Uterus (tissue), 4 donors: ENCODE results near the gene KERA. TPM values are rescaled to one million over a fixed set of nuclear protein-coding genes. Genes with fewer than 3 reads are reported as not detected.

Experiments
- DNase-seq, 2 donors: peaks; one replicate each; pipeline ENCODE4 v3.0.0-alpha.2; 2019 to 2020
- H3K27ac ChIP-seq, 2 donors: fragments of 200-600 bp; sonication (generic); 1 replicate in 1 of 2; 2 replicates in 1 of 2; pipeline ENCODE4 v1.5.1; 2016 to 2018
- H3K27me3 ChIP-seq, 2 donors: fragments of 200-600 bp; sonication (generic); one replicate each; pipeline ENCODE4 v1.5.1; 2018 to 2019; ENCODE audit warnings: control low read depth in 1 of 2
- H3K36me3 ChIP-seq, 2 donors: fragments of 200-600 bp; sonication (generic); one replicate each; pipeline ENCODE4 v1.5.1; 2019; ENCODE audit warnings: control low read depth in 1 of 2
- H3K4me1 ChIP-seq, 2 donors: fragments of 200-600 bp; sonication (generic); one replicate each; pipeline ENCODE4 v1.5.1; 2018 to 2019; ENCODE audit warnings: control low read depth in 1 of 2
- H3K4me3 ChIP-seq, 2 donors: fragments of 200-600 bp; sonication (generic); 1 replicate in 1 of 2; 2 replicates in 1 of 2; pipeline ENCODE4 v1.5.1; 2018 to 2019; ENCODE audit warnings: mild to moderate bottlenecking in 1 of 2
- H3K9me3 ChIP-seq, 2 donors: fragments of 200-600 bp; sonication (generic); one replicate each; pipeline ENCODE4 v1.5.1; 2019; ENCODE audit warnings: control low read depth in 1 of 2
- CTCF ChIP-seq, 4 experiments: fragments of 200-600 bp in 2 of 4; fragments of 450-650 bp in 2 of 4; sonication (generic) in 2 of 4; IDR thresholded peaks; one replicate each; pipeline ENCODE4 v1.5.1; 2016 to 2019; ENCODE audit warnings: antibody characterized with exemption in 4 of 4, mild to moderate bottlenecking in 2 of 4, moderate library complexity in 1 of 4
- POLR2A ChIP-seq, 2 donors: fragments of 450-650 bp; IDR thresholded peaks; one replicate each; pipeline ENCODE4 v1.6.1; 2016; ENCODE audit warnings: antibody characterized with exemption in 2 of 2, mild to moderate bottlenecking in 1 of 2, moderate library complexity in 1 of 2
- intact Hi-C: fragments of 100-400 bp; cut with DNase I; formaldehyde crosslinking; loops from one replicate; pipeline ENCODE4 v1.15.1; 2023; ENCODE audit warnings: low total_unique reads
- total RNA-seq, 4 donors: library from RNA; depleted of rRNA in 3 of 4; stranded (reverse); fragments of >200 nt in 3 of 4; gene quantifications; one replicate each; pipeline versions ENCODE4 v1.1.0 to v1.2.4, GENCODE V29; 2014 to 2023
- donor health status: DM: yes; HTN: yes; CAD: no.

KERA gene
- total RNA-seq, 4 donors from 2014 or later = 1.3 TPM; not detected in 3

DNA sequence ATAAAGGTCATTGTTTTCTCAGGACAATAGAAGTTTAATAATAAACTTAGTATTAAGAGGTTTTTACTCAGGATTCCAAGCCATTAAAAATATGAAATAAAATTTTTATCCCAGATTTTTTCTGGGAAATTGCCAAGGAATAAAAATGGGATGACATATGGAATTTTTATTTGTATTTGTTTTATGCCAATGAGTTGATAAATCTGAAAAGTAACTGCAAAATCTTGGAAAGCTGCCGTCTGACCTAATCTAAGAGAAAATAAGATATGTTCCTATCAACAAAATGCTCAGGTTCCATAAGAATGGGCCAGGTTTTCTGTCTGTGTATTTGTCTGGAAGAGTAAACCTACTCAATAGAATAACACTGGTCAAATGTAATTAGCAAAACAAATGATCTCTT lies 22.2 kb upstream of the KERA start:
- intact Hi-C loops = no loop called here
- H3K9me3 ChIP-seq = no peaks in the 10 kb centered on the region
- H3K4me3 ChIP-seq = no peak overlapping the region
- H3K27me3 ChIP-seq = no peaks in the 10 kb centered on the region
- DNase-seq = no peak
- H3K4me1 ChIP-seq = no peaks in the 10 kb centered on the region
- TF ChIP-seq POLR2A (IDR thresholded peaks at IDR 0.05) = no peak
- TF ChIP-seq CTCF (IDR thresholded peaks at IDR 0.05) = no peak
- H3K36me3 ChIP-seq = no peaks in the 10 kb centered on the region
- no peak overlapping the region for H3K27ac ChIP-seq

GRCh38 chr12:91078501-91078900 lies 20.7 kb upstream of the KERA start:
- H3K9me3 ChIP-seq = no peaks in the 10 kb centered on the region
- intact Hi-C loops = no loop called here
- TF ChIP-seq POLR2A (IDR thresholded peaks at IDR 0.05) = no peak
- H3K27ac ChIP-seq = no peak overlapping the region
- no peaks in the 10 kb centered on the region for H3K27me3 ChIP-seq
- no peak for DNase-seq
- H3K36me3 ChIP-seq = no peaks in the 10 kb centered on the region
- H3K4me3 ChIP-seq = no peak overlapping the region
- H3K4me1 ChIP-seq = no peaks in the 10 kb centered on the region

DNA sequence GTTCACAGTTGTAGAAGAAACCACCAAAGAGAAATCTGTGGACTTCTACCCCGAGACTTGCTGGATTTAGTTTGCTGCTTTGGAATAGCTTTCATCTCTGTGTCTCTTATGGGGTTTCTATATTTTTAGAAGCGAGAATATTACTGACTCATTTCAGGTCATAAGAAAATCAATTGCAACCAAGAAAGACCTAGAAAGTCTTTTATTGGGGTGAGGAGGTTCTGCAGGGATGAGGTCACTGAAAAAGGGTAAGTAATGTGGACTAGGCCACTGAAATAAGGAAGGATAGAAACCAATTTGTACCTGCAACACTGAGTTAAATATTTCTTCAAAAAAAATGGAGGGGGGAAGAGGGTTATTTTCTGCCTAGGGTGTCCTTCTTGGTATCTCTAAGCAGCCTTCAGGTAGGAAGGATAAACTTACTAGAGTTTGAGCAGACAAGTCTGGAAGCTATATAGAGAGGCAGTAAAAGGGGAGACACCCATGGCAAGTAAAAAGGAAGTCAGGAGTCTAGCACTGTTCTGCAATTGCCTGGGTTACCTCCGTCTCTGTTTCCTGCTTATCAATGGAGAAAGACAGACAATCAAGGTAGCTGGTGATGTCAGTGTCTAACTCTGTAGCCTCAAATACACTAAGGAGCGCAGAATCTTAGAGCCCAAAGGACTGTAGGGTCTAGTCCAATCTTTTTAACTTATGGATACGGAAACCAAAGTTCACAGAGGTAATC lies 19.6 kb upstream of the KERA start:
- no peaks in the 10 kb centered on the region for H3K4me1 ChIP-seq
- no peak for DNase-seq
- no peak for TF ChIP-seq POLR2A (IDR thresholded peaks at IDR 0.05)
- TF ChIP-seq CTCF (IDR thresholded peaks at IDR 0.05) = no peak
- intact Hi-C loops = no loop called here
- no peaks in the 10 kb centered on the region for H3K9me3 ChIP-seq
- no peaks in the 10 kb centered on the region for H3K36me3 ChIP-seq
- H3K27ac ChIP-seq = no peak overlapping the region
- H3K4me3 ChIP-seq = no peak overlapping the region
- H3K27me3 ChIP-seq = no peaks in the 10 kb centered on the region

GRCh38 chr12:91074851-91075250 lies 17.0 kb upstream of the KERA start:
- Histone ChIP-seq H3K4me1 (no peaks in the 10 kb centered on the region), H3K27me3 (no peaks in the 10 kb centered on the region), H3K4me3 (no peak overlapping the region), H3K36me3 (no peaks in the 10 kb centered on the region), H3K27ac (peak overlapping the region in 1 of 2 donors; percentile 7), H3K9me3 (no peaks in the 10 kb centered on the region)
- no peak for DNase-seq
- TF ChIP-seq POLR2A (IDR thresholded peaks at IDR 0.05) (no peak), CTCF (IDR thresholded peaks at IDR 0.05) (no peak)
- intact Hi-C loops = no loop called here

DNA sequence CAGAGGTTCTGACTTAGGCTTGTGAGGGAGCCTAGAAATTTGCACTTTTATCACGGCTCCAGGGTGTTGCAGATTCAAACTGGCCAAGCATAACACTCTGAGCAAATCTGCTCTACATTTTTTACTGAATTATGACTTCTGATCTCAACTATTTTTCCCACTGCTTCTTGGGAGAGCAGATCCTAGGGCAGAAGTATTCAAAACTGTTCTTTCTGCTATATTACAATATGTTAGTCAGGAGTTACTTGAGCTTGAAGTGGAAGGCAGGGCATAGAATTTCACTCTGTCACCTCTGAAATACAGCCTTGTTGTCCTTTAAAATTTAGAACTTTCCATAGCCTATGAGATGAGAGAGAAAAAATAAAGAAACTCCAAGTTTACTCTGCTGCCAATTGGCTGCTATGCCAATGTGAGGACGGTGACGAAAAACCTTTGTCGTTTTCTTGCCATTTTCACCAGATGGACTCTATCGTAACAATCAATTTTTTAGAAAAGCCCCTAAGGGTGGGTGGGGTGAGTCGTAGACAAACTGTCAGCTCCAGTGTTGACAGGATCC lies 16.4 kb upstream of the KERA start:
- intact Hi-C loops = no loop called here
- TF ChIP-seq POLR2A (IDR thresholded peaks at IDR 0.05) = no peak
- H3K36me3 ChIP-seq = no peaks in the 10 kb centered on the region
- H3K4me1 ChIP-seq = no peaks in the 10 kb centered on the region
- no peak overlapping the region for H3K4me3 ChIP-seq
- no peaks in the 10 kb centered on the region for H3K9me3 ChIP-seq
- H3K27ac ChIP-seq = peak overlapping the region; percentile 7 to 24
- H3K27me3 ChIP-seq = no peaks in the 10 kb centered on the region
- DNase-seq = no peak

DNA sequence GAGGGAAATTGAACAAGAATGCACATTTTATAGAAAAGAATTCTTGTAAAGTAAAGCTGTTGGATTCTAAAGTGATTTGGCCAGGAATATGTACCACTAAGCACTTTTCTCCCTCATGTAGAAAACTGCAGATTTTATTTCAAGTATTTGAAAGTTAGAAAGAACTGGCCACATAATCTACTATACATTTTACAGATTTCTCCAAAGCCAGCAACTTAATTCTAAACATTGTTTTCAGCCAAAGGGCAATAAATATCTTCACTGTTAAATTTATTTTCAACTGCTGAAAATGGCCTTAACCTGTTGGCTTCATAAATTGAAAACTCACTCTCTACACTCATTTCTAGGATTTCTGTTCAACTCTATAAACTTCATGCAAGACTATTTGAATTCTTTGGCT lies 15.6 kb upstream of the KERA start:
- Histone ChIP-seq H3K4me1 (no peaks in the 10 kb centered on the region), H3K27ac (peak overlapping the region in 1 of 2 donors; percentile 7), H3K36me3 (no peaks in the 10 kb centered on the region), H3K4me3 (no peak overlapping the region), H3K27me3 (no peaks in the 10 kb centered on the region), H3K9me3 (no peaks in the 10 kb centered on the region)
- intact Hi-C loops = no loop called here
- TF ChIP-seq POLR2A (IDR thresholded peaks at IDR 0.05) (no peak), CTCF (IDR thresholded peaks at IDR 0.05) (no peak)
- DNase-seq = no peak
